Osteoblast (primary cell): ENCODE results near the gene GRM4. TPM values are rescaled to one million over a fixed set of nuclear protein-coding genes. Genes with fewer than 3 reads are reported as not detected.

ENCODE experiments used
- DNase-seq: peaks from one replicate; pipeline ENCODE4 v3.0.0; 2011; ENCODE audit warnings: low spot score, mixed read lengths; ENCODE audit not compliant: insufficient read length; ENCODE audit errors: missing footprints
- H2AFZ ChIP-seq: 2 replicates; pipeline ENCODE4 v1.6.0; 2011; ENCODE audit warnings: mild to moderate bottlenecking, low read length
- H3K27ac ChIP-seq: 2 replicates; pipeline ENCODE4 v1.5.1; 2011; ENCODE audit warnings: mild to moderate bottlenecking, low read depth, low read length, moderate library complexity
- H3K27me3 ChIP-seq: 2 replicates; pipeline ENCODE4 v1.6.0; 2012; ENCODE audit warnings: mild to moderate bottlenecking, control low read depth, inconsistent platforms, low read length, moderate library complexity; ENCODE audit not compliant: insufficient read depth
- H3K36me3 ChIP-seq: 2 replicates; pipeline ENCODE4 v1.5.1; 2011; ENCODE audit warnings: mild to moderate bottlenecking, low read length, control low read depth, moderate library complexity; ENCODE audit not compliant: insufficient read depth
- H3K4me1 ChIP-seq: 2 replicates; pipeline ENCODE4 v1.5.1; 2011; ENCODE audit warnings: mild to moderate bottlenecking, low read length, control low read depth, moderate library complexity; ENCODE audit not compliant: insufficient read depth
- H3K4me2 ChIP-seq: 2 replicates; pipeline ENCODE4 v1.6.0; 2011; ENCODE audit warnings: mild to moderate bottlenecking, low read length; ENCODE audit not compliant: insufficient read depth
- H3K4me3 ChIP-seq: fragments of 200-600 bp; sonication (generic); 3 replicates; pipeline ENCODE4 v1.5.1; 2012; ENCODE audit warnings: mild to moderate bottlenecking, low read length, inconsistent platforms; ENCODE audit not compliant: insufficient read depth
- H3K79me2 ChIP-seq: 2 replicates; pipeline ENCODE4 v1.6.0; 2012; ENCODE audit warnings: mild to moderate bottlenecking, low read length, control low read depth, inconsistent platforms; ENCODE audit not compliant: insufficient read depth
- H3K9me3 ChIP-seq: 2 replicates; pipeline ENCODE4 v1.5.1; 2011; ENCODE audit warnings: low read depth, low read length, control low read depth
- H4K20me1 ChIP-seq: 2 replicates; pipeline ENCODE4 v1.6.0; 2012; ENCODE audit warnings: mild to moderate bottlenecking, low read length, control low read depth; ENCODE audit not compliant: insufficient read depth
- total RNA-seq: library from RNA; depleted of rRNA; stranded (reverse); fragments of >200 nt; gene quantifications from 2 replicates; pipeline ENCODE4 v1.2.3, GENCODE V29; 2012
- TF ChIP-seq, protein P1 (sequence below): IDR thresholded peaks from 2 replicates; pipeline ENCODE4 v1.5.1; 2011; ENCODE audit warnings: mild to moderate bottlenecking, low read depth, low read length, moderate library complexity; ENCODE audit errors: extremely low read depth

GRM4 gene
- total RNA-seq, 1 donor = 0.36 TPM

- H2AFZ ChIP-seq = no peak overlapping the region
- H3K27ac ChIP-seq = no peak overlapping the region
- H4K20me1 ChIP-seq = no peaks in the 10 kb centered on the region
- H3K27me3 ChIP-seq = peaks cover 8% of the 10 kb centered on the region
- H3K4me1 ChIP-seq = no peaks in the 10 kb centered on the region
- no peaks in the 10 kb centered on the region for H3K9me3 ChIP-seq
- H3K79me2 ChIP-seq = no peaks in the 10 kb centered on the region
- no peak for DNase-seq
- no peaks in the 10 kb centered on the region for H3K36me3 ChIP-seq
- no peak overlapping the region for H3K4me2 ChIP-seq
- no peak overlapping the region for H3K4me3 ChIP-seq
- TF ChIP-seq, protein P1, sequence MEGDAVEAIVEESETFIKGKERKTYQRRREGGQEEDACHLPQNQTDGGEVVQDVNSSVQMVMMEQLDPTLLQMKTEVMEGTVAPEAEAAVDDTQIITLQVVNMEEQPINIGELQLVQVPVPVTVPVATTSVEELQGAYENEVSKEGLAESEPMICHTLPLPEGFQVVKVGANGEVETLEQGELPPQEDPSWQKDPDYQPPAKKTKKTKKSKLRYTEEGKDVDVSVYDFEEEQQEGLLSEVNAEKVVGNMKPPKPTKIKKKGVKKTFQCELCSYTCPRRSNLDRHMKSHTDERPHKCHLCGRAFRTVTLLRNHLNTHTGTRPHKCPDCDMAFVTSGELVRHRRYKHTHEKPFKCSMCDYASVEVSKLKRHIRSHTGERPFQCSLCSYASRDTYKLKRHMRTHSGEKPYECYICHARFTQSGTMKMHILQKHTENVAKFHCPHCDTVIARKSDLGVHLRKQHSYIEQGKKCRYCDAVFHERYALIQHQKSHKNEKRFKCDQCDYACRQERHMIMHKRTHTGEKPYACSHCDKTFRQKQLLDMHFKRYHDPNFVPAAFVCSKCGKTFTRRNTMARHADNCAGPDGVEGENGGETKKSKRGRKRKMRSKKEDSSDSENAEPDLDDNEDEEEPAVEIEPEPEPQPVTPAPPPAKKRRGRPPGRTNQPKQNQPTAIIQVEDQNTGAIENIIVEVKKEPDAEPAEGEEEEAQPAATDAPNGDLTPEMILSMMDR = no peak
Measured at GRCh38 chr6:34131326-34132290, 14.3 kb downstream of the GRM4 start.

DNA sequence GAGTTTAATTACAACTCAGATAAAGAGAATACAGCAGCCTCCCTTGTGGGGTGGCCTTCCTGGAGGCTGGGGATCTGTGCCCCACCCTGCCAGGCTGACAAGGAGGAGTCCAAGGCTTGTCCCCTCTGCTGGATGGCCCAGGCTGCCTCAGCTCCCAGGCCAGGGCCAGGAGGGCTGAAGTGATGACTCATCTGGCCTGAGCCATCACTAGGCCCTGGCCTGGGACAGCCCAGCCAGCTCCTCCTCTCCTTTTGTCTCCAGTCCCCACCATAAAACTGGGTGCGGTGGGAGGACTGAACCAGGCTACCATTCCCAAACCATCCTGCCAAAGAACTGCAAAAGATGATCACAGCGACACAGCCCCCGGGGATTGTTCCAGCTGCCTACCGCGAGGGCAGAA lies 15.0 kb downstream of the GRM4 start:
- H3K4me3 ChIP-seq = no peak overlapping the region
- no peaks in the 10 kb centered on the region for H3K9me3 ChIP-seq
- DNase-seq = no peak
- peaks cover 8% of the 10 kb centered on the region for H3K27me3 ChIP-seq
- H3K27ac ChIP-seq = no peak overlapping the region
- H3K4me2 ChIP-seq = no peak overlapping the region
- H4K20me1 ChIP-seq = no peaks in the 10 kb centered on the region
- TF ChIP-seq, protein P1 = no peak
- H3K79me2 ChIP-seq = no peaks in the 10 kb centered on the region
- no peak overlapping the region for H2AFZ ChIP-seq
- no peaks in the 10 kb centered on the region for H3K4me1 ChIP-seq
- no peaks in the 10 kb centered on the region for H3K36me3 ChIP-seq

DNA sequence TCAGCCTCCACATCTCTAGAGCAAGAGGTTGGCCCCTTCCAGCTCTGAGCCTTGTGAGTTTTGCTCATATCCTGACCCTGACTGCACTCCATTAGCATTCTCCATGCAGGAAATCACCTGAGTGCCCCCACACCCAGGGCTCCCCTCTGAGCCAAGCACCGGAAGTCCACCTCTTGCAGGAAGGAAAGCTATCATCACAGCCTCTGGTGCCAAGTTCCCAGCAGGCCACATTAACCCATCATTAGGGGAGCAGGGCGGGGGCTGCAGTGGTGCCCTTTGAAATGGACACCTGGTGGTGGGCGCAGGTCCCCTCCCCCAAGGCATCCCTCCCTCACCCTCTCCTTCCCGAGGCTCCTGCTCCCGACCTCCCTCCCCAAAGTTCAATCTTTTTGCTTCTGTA lies 16.1 kb downstream of the GRM4 start:
- Histone ChIP-seq H3K4me2 (no peak overlapping the region), H3K9me3 (no peaks in the 10 kb centered on the region), H3K4me1 (no peaks in the 10 kb centered on the region), H3K36me3 (no peaks in the 10 kb centered on the region), H3K27me3 (no peaks in the 10 kb centered on the region), H3K27ac (no peak overlapping the region), H4K20me1 (no peaks in the 10 kb centered on the region), H3K4me3 (no peak overlapping the region), H3K79me2 (no peaks in the 10 kb centered on the region), H2AFZ (no peak overlapping the region)
- TF ChIP-seq, protein P1 = no peak
- DNase-seq = no peak

- H3K27me3 ChIP-seq = peaks cover 8% of the 10 kb centered on the region
- H3K27ac ChIP-seq = no peak overlapping the region
- H4K20me1 ChIP-seq = no peaks in the 10 kb centered on the region
- H3K4me2 ChIP-seq = no peak overlapping the region
- TF ChIP-seq, protein P1 = no peak
- no peaks in the 10 kb centered on the region for H3K79me2 ChIP-seq
- no peak overlapping the region for H3K4me3 ChIP-seq
- H3K4me1 ChIP-seq = no peaks in the 10 kb centered on the region
- DNase-seq = no peak
- no peaks in the 10 kb centered on the region for H3K9me3 ChIP-seq
- H3K36me3 ChIP-seq = no peaks in the 10 kb centered on the region
- no peak overlapping the region for H2AFZ ChIP-seq
Measured at GRCh38 chr6:34128045-34128444, 17.8 kb downstream of the GRM4 start.
